GM21515 (cell line): ENCODE results near the gene GRIK4.

Source experiments
- ATAC-seq: cut with Tn5 transposase; IDR thresholded peaks from one replicate; pipeline ENCODE4 v1.9.1; 2021; ENCODE audit not compliant: unreplicated experiment

The GRIK4 gene

DNA sequence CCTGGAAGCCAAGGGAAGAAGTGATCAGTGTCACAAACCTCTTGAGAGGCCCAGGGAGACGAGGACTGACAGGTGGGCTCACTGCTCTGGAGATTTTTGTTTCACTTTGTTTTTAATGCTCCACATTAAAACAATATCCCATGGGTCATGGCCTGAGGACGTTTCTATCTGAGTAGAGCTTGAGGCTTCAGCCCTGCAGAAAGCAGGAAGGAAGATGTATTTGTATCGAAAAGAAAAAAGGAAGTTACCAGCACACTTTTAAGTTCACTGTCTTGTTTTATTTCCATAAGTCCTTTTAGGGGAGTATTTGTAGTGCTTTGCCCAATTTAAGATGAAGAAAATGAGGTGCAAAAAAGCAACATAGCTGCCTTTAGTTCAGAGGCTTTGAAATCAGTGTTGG lies 191.1 kb downstream of the GRIK4 start:
- no peak for ATAC-seq

DNA sequence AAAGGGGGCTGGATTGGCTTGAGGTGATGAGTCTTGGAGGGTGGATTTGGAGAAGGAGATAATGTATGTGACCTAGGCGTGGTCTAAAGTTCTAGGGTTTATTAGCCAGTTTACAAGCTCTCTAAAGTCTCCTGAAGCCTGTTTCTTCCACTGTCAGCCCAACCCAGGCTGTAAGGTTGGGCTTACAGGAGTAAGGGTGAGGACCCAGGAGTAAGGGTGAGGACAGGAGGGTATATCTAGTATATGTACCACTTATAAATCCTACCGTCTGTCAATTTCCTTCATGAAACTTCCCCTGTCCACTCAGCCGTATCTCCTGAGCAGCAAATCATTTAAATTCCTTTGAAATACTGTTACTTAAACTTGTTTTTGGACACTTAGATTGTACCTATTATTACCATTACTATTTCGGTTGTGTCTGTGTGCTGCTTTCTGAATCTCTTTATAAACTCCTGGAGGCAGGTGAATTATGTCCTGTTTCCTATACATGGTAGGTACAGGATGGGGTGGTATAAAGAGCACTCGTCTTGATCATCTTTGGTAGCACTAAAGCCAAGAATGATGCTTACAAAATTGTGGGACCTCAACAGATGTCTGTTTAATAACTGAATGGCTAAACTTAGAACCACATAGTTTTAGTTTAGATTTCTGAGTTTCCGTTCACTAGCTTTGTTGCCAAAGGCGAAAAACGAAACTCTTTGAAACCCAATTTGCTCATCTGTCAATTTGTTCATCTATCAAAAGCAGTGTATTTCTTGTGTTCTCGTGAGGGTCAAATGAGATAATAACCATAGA lies 192.0 kb downstream of the GRIK4 start:
- peak; percentile 73 for ATAC-seq

DNA sequence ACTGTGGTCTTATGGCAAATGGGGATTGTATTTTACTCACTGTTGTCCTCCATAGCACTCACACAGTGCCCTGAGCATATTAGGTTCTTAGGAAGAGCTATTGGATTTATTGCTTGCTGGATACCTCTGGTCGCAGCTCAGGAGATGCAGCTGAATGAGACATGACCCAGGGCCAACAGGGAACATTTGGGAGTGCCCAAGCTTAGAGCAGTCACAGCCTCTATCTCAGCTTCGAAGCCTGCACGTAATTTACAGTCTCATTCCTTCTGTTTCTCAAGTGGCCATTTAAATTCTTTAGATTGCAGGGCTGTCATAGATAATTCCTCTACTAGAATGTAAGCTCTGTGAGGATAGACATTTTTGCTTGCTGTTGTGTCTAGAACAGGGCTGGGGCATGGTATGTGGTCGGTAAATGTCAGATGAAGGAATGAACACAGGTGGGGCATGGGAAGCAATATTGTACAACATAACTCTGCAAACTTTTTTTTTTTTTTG lies 192.8 kb downstream of the GRIK4 start:
- peak; percentile 10 for ATAC-seq

DNA sequence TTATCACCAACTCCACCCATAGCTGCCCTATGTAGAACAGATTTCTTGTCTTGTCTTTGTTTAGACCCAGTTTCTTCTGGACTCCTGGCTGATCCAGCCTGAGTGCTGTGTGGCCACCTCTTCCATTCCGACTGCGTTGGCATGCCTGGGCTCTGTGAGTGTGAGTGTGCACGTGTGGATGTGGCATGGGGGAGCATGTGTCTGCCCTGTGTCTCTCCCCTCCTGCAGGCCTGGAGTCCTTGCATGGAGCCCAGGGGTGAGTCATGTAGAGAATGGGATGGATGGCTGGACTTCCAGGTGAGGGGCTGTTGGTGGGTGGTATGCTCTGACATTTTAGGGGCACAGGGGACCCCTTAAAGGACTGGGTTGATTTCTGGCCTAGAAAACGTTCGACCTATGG lies 194.7 kb downstream of the GRIK4 start:
- ATAC-seq, result no peak

DNA sequence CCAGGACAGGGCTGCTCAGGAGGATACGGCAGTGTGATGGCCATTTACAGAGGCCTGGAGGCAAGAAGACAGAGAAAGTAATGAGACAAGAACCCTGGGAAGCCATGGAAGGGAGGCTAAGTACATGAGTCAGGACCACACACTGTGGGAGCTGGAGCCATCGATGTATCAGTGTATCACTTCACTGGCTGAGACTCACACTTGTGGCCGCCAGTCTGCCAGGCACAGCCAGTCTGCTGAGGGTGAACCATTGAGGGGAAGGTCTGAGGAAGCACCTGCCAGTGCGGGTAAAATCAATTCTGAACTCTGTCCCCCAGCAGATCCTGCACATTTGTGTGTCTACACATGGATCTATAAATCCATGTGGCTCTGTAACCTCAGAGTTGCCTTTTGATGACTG lies 195.6 kb downstream of the GRIK4 start:
- no peak for ATAC-seq

DNA sequence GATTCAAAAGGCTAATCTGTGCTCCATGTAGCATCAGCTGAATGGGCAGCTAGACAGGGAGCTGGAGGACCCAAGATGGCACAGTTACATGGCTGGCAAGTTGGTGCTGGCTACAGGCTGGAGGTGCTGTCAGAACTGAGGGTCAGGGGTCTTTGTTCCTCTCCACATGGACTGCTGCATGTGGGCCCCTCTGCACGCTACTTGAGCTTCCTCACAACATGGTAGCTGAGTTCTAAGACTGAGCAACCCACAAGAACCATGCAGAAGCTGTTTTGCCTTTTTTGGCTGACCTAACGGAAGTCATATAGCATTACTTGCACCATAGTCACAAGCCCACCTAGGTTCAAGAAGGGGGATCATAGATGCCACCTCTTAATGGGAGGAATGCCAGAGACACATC lies 196.1 kb downstream of the GRIK4 start:
- ATAC-seq, result no peak

DNA sequence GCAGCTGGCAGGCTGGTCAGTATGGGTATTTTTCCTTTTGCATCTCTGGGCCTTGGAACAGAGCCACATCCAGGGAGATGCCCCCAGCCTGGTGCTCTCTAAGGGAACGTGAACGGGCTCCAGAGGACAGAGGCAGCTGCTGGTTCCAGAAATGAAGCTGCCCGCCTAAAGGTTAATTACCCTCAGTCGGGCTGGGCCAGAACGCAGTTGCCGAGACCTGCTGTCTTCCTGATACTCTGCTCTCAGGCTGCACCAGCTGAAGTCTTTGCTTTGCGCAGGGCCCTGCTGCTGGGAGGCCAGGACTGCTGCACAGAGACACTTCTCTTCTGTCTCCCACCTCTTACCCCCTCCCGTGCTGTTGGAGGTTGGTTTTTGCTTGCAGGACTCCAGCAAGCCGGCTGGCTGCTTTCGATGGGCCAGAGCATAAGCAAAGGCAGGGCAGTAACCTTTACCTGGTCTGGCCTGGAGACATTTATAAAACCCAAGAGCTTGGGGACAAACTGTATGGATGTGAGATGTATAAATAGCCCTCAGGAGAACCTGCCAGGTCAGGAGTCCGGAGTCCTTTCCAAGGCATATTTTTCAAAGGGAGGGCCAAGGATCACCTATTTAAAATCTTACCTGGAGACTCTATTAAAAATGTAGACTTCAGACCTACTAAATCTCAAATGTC lies 197.1 kb downstream of the GRIK4 start:
- ATAC-seq, result no peak

DNA sequence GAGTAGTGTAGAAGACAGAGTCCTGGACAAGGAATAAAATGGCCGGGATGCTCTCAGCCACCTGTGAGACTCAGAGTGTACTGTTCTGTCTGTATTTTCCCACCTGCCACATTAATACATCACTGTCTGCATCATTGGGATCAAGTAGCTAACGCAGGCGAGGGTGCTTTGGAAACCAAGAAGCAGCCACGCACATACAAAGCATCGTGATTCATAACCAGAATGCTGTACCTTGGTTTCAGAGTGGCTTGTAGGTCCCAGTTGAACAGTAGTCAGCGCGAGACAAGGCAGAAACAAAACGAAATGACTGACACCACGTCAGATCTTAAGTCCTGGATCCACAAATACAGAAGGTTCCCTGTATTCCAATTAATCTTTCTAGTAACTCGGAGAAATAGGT lies 198.3 kb downstream of the GRIK4 start:
- ATAC-seq, result peak; percentile 89

DNA sequence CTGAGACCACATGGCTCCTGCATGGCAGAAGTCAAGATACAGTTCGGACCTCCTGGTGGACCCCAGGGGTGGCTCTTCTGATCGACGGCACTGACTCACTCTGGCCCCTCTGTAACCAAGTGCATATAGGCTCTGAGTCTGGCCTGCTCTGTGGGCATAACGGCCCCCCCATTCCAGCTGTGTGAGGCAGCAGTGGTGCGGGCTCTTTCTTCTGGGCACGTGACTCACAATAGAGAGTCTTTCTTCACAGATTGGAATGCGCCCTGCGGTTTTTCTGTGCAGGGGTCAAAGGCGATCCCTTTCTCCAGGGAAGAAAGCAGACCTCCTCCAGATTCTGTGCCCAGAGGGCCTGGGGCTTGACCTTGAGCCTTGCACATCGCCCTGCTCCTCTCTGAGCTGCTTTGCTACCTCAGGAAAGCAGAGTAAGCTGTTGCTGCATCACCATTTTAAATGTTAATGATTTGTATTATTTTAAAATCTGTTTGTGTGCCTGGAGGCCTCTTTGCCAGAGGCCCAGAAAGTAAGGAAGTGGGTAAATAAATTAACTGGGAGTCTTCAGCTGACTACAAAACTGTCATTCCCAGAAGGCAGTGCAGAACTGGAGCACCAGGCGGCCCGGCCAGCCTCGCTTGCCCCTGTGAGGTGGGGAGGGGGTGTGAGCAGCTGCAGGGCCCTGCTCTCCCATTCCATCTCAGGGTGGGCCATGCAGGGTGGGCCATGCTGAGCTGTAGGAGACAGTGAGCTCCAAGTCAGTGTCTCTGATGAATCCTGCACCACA lies 199.0 kb downstream of the GRIK4 start:
- ATAC-seq, result peak; percentile 29

DNA sequence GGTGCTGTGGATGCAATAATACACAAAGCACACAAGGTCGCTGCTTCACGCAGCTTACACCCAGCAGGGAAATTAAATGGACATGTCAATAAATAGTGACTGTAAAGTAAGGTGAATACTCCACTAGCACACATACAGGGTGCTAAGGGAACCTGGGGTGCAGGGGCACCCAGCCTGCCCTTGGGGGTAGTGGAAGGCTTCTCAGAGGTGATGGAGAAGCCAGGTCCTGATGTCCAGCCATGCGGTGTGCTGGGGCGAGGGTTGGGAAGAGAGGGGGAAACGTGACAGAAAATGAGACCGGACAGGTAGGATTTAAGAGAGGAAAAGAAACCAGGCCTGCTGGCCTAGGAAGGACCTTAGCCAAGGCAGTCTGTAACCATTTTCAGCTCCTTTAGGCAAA lies 200.5 kb downstream of the GRIK4 start:
- no peak for ATAC-seq

DNA sequence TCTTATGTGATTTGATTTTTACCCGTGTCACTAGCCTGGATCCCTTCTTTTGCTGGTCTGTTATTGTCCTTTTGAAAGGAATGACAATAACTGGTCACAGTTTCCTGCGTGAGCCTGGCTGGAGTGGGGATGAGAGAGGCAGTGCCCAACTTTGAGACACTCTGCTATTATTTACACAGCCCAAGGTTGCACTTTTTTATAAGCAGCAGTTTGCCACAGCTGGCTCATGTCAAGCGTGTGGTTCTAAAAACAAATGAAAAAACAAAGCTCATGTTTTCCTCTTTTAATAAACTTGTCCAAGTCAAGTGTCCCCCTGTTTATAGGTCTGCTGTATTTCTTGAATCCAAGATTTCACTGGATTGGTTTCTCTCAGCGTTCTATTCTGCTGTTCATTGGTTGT lies 201.3 kb downstream of the GRIK4 start:
- ATAC-seq, result no peak

DNA sequence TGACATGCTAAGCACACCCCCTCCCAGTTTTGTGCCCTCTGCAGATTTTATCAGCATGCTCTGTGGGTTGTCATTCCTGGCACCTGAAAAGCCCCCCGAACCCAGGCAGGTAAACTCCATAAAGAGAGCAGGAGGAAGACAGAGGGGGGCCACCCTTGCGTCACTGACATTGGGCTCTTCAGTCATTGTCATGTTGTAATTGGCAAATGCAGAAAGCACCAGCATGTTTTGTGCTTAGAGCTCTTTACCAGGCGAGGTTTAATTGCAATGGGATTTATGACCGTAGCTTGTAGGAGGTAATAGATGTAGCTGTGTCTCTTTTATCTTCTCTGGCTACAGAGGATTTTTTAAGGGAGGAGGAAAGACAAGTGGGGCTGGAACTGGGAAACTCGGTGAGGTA lies 201.7 kb downstream of the GRIK4 start:
- no peak for ATAC-seq

DNA sequence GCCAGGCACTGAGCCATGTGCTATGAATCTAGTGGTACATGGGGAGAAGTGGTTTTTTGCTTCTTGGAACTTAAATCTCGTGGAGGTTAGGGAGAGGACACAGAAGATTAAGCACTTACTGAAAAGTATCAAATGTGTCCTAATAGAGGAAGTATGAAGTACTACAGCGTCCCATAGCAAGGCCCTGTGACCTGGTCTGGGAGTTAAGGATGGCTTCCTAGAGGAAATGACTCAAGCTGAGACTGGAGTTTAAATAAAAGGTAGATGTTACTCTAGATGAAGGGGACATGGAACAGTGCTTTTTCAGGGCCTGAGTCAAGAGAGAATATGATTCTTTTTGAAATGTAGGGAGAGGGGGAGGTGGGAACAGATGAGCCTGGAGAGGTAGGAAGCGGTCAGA lies 202.9 kb downstream of the GRIK4 start:
- ATAC-seq, result no peak

DNA sequence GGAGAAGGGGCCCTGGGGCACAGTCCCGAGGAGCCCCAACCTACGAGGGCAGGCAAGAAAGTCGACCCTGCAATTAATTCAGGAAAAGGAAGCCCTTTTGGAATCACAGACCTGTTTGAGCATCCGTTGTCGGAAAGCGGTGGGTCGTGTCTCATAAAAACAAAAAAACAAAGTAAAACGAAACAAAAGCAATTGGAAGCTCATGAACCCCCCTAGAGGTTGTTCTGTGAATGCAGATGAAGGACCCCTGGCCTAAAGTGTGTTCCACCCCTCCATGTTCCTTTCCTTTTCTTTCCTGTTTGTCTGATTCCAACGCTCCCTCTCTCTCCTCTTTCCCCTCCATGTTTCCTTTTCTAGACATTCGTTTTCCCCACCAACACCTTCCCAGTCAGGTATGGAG lies 203.7 kb downstream of the GRIK4 start:
- ATAC-seq, result no peak

DNA sequence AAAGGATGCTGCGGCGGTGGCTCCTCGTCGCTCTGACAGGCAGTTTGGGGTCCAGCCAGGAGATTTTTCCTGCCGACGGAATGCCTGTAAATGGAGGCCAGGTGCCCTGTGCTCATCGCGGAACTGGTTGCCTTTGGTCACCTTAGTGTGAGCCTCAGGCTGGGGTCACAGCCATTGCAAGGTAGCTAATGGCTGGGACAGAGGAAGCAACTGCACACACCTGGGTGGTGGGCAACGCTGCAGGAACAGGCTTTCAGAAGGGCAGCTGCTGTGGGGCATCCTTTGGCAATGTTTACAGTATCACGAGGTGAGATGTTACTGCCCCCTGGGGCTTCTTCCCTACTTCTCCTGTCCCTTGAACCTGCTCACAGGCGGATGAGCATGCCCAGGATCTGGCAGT lies 205.5 kb downstream of the GRIK4 start:
- no peak for ATAC-seq

DNA sequence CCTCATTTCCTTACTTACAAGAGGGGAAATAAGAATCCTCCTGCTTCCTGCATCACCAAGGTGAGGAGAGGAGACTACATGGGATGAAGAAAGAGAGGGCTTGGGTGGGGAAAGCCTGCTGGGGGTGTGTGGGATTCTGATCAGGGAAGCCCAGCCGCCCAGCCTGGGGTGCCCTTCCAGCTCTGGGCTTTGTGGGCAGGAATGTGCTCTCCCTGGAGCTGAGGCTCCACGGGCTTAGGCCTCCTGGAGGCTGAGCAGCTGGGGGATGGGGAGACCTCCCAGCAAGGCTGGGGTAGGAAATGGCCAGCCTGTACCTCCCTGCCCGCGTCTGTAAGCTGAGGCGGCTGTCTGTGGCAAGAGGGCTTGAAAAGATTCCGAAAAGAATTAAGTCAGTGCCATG lies 206.1 kb downstream of the GRIK4 start:
- no peak for ATAC-seq

DNA sequence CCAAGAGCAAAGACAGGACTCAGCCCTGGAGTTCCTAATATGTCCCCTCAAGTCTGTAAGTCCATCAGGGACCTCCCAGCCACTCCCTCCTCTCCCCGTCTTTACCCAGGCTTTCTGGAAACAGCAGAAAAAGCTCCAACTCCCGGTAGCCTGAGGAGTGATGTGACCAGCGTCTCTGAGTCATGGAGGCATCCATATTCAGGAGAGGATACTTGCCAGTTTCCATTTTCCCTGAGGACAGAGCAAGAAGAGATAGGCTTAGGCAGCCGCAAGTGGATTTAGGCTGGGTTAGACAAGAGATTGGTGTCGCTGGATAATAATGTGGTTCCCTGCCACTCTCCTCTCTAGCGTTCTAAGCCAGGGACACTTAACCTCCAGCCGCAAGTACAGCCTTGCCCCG lies 206.6 kb downstream of the GRIK4 start:
- no peak for ATAC-seq

DNA sequence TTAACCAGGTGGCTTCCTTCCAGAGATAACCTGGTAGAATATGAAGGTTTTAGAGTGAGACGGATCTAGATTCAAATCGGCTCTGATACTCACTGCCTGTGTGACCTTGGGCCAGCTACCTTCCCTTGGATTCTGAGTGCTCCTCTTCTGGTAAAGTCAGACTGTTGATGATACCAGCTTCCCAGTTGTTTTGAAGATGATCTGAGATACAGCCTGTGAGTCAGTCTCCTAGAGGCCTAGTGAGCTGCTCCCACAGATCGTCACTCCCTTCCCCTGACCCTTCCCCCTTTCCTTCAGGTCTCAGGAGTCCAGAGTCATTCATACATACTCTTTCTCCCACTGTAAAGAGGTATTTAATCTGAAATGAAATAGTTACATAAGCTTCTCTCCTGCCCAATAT lies 207.8 kb downstream of the GRIK4 start:
- ATAC-seq, result no peak

DNA sequence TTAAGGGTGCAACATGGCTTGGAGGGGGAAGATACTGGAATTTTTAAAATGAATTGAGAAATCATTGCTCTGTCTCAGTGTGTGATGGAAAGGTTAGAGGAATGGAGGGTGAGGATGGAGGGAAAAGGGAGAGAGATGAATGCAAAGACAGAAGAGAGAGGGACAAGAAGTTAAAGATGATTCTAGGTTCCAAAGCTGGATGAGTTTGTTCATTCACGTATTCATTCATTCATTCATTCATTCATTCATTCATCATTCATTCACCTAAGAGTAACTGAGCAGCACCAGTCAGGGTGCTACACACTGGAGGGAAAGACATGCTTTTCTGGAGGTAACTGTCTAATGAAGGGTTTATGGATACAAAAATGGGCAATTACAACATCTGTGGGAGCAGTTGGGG lies 209.2 kb downstream of the GRIK4 start:
- no peak for ATAC-seq

DNA sequence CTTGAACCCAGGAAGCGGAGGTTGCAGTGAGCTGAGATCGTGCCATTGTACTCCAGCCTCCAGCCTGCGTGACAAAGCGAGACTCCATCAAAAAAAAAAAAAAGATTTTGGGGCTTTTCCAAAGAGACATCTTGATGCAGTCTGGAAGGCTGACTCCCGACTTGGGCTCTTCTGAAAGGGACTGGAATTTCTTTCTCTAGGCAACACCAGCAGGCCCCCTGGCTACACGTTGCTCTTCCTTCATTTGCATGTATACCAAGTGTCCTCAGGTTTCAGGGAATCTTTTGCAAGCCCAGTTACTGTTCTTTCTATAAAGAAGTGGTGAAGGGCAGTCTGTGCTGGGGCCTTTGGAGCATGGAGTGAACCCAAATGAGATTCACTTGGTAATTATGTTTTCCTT lies 211.0 kb downstream of the GRIK4 start:
- ATAC-seq, result no peak

DNA sequence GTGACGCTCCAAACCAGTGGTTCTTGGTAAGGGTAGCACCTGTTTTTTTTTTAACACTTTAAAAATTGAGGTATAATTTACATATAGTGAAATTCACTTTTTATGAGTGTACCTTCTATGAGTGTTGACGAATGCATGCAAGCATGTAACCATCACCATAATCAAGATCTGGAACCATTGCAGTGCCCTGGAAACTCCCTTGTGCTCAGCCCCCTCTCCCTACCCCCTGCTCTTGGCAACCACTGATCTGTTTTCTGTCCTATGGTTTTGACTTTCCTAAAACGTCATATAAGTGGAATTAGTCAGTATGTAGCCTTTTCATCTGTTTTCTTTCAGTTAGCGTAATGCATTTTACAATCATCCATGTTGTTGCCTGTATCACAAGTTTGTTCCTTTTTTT lies 212.2 kb downstream of the GRIK4 start:
- ATAC-seq, result no peak

DNA sequence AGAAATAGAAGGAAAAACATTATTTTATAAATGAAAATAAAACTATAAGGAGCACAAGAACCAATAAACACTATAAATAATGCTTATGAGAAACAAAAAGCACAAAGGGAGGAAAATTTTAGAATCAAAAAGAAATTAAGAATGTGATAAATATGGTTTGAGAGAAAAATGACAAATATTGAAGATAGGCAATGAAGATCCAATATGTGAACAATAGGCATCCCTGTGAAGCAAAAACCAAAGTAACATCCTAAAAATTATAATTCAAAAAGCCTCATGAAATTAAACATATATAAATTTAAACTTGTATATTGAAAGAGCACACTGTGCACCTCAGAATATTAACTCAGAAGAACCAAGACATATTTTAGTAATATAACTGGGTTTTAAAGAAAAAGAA lies 216.2 kb downstream of the GRIK4 start:
- ATAC-seq, result no peak
